NCI-H2107 (cell line): ENCODE data around the gene TNFRSF21.
"Not testable (repeated sequence)": the region's sequence is repeated elsewhere in the genome, so short reads cannot be mapped to it uniquely, and the experiment has no call there.

ENCODE experiments used
- DNase-seq: peaks from one replicate; lab custom pipeline; 2025; lab: John Stamatoyannopoulos, UW

TNFRSF21 gene

GRCh38 chr6:47321577-47321976 lies 11.9 kb upstream of the TNFRSF21 start:
- DNase-seq = no peak

GRCh38 chr6:47319867-47320266 lies 10.2 kb upstream of the TNFRSF21 start:
- no peak for DNase-seq

GRCh38 chr6:47319382-47319781 lies 9.7 kb upstream of the TNFRSF21 start:
- no peak for DNase-seq

- DNase-seq = no peak
Observed at GRCh38 chr6:47318236-47318989, 8.7 kb upstream of the TNFRSF21 start.

GRCh38 chr6:47315181-47315580 lies 5.5 kb upstream of the TNFRSF21 start:
- not testable (repeated sequence) for DNase-seq

- DNase-seq = no peak
Observed at GRCh38 chr6:47310131-47310480, 401 bp upstream of the TNFRSF21 start.

- DNase-seq = no peak
Observed at GRCh38 chr6:47308552-47309290, 984 bp downstream of the TNFRSF21 start.

GRCh38 chr6:47308198-47308517 lies 1.5 kb downstream of the TNFRSF21 start:
- DNase-seq = no peak

- DNase-seq = no peak
Observed at GRCh38 chr6:47307362-47308197, 2.1 kb downstream of the TNFRSF21 start.

GRCh38 chr6:47306887-47307286 lies 2.8 kb downstream of the TNFRSF21 start:
- no peak for DNase-seq

- DNase-seq = no peak
Observed at GRCh38 chr6:47303861-47304260, 5.8 kb downstream of the TNFRSF21 start.

GRCh38 chr6:47303342-47303741 lies 6.4 kb downstream of the TNFRSF21 start:
- DNase-seq = no peak

- DNase-seq = no peak
Observed at GRCh38 chr6:47302043-47302442, 7.7 kb downstream of the TNFRSF21 start.

GRCh38 chr6:47301441-47301840 lies 8.3 kb downstream of the TNFRSF21 start:
- DNase-seq = no peak

- DNase-seq = no peak
Observed at GRCh38 chr6:47300417-47300816, 9.3 kb downstream of the TNFRSF21 start.

GRCh38 chr6:47299965-47300364 lies 9.7 kb downstream of the TNFRSF21 start:
- DNase-seq = no peak

GRCh38 chr6:47298475-47298874 lies 11.2 kb downstream of the TNFRSF21 start:
- DNase-seq = no peak

GRCh38 chr6:47294990-47295389 lies 14.7 kb downstream of the TNFRSF21 start:
- DNase-seq = no peak

GRCh38 chr6:47292944-47293343 lies 16.8 kb downstream of the TNFRSF21 start:
- DNase-seq = no peak

GRCh38 chr6:47292027-47292426 lies 17.7 kb downstream of the TNFRSF21 start:
- no peak for DNase-seq

- DNase-seq = no peak
Observed at GRCh38 chr6:47290124-47290834, 19.4 kb downstream of the TNFRSF21 start.
